Testis (tissue), 3 donors: ENCODE data around the gene PRKACB. TPM values are rescaled to one million over a fixed set of nuclear protein-coding genes. Genes with fewer than 3 reads are reported as not detected.

ENCODE experiments used
- DNase-seq: peaks from one replicate; pipeline ENCODE4 v3.0.0-alpha.2; 2019
- H3K27ac ChIP-seq, 2 donors: fragments of 200-600 bp; sonication (generic); one replicate each; pipeline ENCODE4 v1.5.1; 2019
- H3K27me3 ChIP-seq: fragments of 200-600 bp; sonication (generic); one replicate; pipeline ENCODE4 v1.5.1; 2019
- H3K36me3 ChIP-seq: fragments of 200-600 bp; sonication (generic); one replicate; pipeline ENCODE4 v1.5.1; 2017; ENCODE audit warnings: low read depth; ENCODE audit errors: missing control alignments
- H3K4me1 ChIP-seq: fragments of 200-600 bp; sonication (generic); one replicate; pipeline ENCODE4 v1.5.1; 2019
- H3K4me3 ChIP-seq, 2 donors: fragments of 200-600 bp; sonication (generic); one replicate each; pipeline ENCODE4 v1.5.1; 2017 to 2019
- H3K9me3 ChIP-seq: fragments of 200-600 bp; sonication (generic); one replicate; pipeline ENCODE4 v1.5.1; 2017
- CTCF ChIP-seq, 3 experiments: fragments of 450-650 bp in 2 of 3; fragments of 200-600 bp in 1 of 3; sonication (generic) in 1 of 3; IDR thresholded peaks; one replicate each; pipeline ENCODE4 v1.5.1; 2016 to 2019; ENCODE audit warnings: antibody characterized with exemption in 3 of 3, mild to moderate bottlenecking in 2 of 3, moderate library complexity in 1 of 3
- POLR2A ChIP-seq: fragments of 450-650 bp; IDR thresholded peaks from one replicate; pipeline ENCODE4 v1.6.1; 2017; ENCODE audit warnings: antibody characterized with exemption, mild to moderate bottlenecking, moderate library complexity
- WGBS, 2 donors: methylation state at CpG; one replicate each; pipeline ENCODE4 v1.1.5; 2018; 5-methylcytosine and 5-hydroxymethylcytosine counted together
- intact Hi-C: fragments of 100-400 bp; cut with DNase I; formaldehyde crosslinking; loops from one replicate; pipeline ENCODE4 v1.15.1; 2023; ENCODE audit warnings: low total_unique reads
- polyA plus RNA-seq: library from polyadenylated mRNA; stranded (reverse); fragments of 350-450 nt; fragmentation: Illumina TruSeq; extraction: RNeasy Lipid Tissue Mini Kit (QIAGEN cat#74804); gene quantifications from one replicate; pipeline ENCODE4 v1.2.3, GENCODE V29; 2014; ENCODE audit warnings: low read depth, low replicate concordance; ENCODE audit not compliant: insufficient read depth
- total RNA-seq, 2 donors: library from RNA; depleted of rRNA; stranded (reverse); fragments of >200 nt; gene quantifications; one replicate each; pipeline ENCODE4 v1.2.3, GENCODE V29; 2016

Gene PRKACB
- total and polyA plus RNA-seq, 3 donors from 2014 or later: 10.4 to 26.7 (median 21.1) TPM

GRCh38 chr1:84242641-84243040 is 98.6 kb downstream of the PRKACB start:
- Histone ChIP-seq H3K27ac (no peak overlapping the region), H3K4me1 (no peaks in the 10 kb centered on the region), H3K4me3 (no peak overlapping the region), H3K36me3 (no peaks in the 10 kb centered on the region), H3K27me3 (no peaks in the 10 kb centered on the region), H3K9me3 (no peaks in the 10 kb centered on the region)
- no peak for TF ChIP-seq POLR2A
- TF ChIP-seq CTCF (IDR thresholded peaks at IDR 0.05): no peak
- intact Hi-C loops: no loop called here
- 76 to 80% methylated on average over 3 of the region's 3 CpGs for WGBS, 2 donors
- DNase-seq: no peak

GRCh38 chr1:84245563-84245962 is 101.5 kb downstream of the PRKACB start:
- no peaks in the 10 kb centered on the region for H3K27me3 ChIP-seq
- TF ChIP-seq CTCF (IDR thresholded peaks at IDR 0.05) (no peak), POLR2A (no peak)
- H3K36me3 ChIP-seq: no peaks in the 10 kb centered on the region

GRCh38 chr1:84246213-84246612 is 102.1 kb downstream of the PRKACB start:
- intact Hi-C loops: no loop called here
- no peak for TF ChIP-seq POLR2A
- TF ChIP-seq CTCF (IDR thresholded peaks at IDR 0.05): no peak
- no peak for DNase-seq
- Histone ChIP-seq H3K27ac (no peak overlapping the region), H3K36me3 (no peaks in the 10 kb centered on the region), H3K9me3 (no peaks in the 10 kb centered on the region), H3K4me3 (no peak overlapping the region), H3K27me3 (no peaks in the 10 kb centered on the region), H3K4me1 (no peaks in the 10 kb centered on the region)
- WGBS, 2 donors: 67 to 78% methylated on average over 4 of the region's 4 CpGs

More at GRCh38 chr1:84245563-84245962, 101.5 kb downstream of the PRKACB start:
- H3K9me3 ChIP-seq: no peaks in the 10 kb centered on the region
- H3K4me3 ChIP-seq: no peak overlapping the region
- intact Hi-C loops: no loop called here
- H3K27ac ChIP-seq: no peak overlapping the region
- 43 to 50% methylated on average over 3 of the region's 3 CpGs for WGBS, 2 donors
- no peaks in the 10 kb centered on the region for H3K4me1 ChIP-seq
- DNase-seq: no peak

GRCh38 chr1:84247425-84248220 is 103.6 kb downstream of the PRKACB start:
- TF ChIP-seq CTCF (IDR thresholded peaks at IDR 0.05) (no peak), POLR2A (no peak)
- no peaks in the 10 kb centered on the region for H3K36me3 ChIP-seq
- no peak overlapping the region for H3K27ac ChIP-seq
- H3K4me3 ChIP-seq: no peak overlapping the region
- intact Hi-C loops: no loop called here
- no peaks in the 10 kb centered on the region for H3K27me3 ChIP-seq
- H3K9me3 ChIP-seq: no peaks in the 10 kb centered on the region
- 86 to 95% methylated on average over 11 of the region's 11 CpGs for WGBS, 2 donors
- DNase-seq: no peak
- H3K4me1 ChIP-seq: no peaks in the 10 kb centered on the region

- H3K36me3 ChIP-seq: no peaks in the 10 kb centered on the region
- H3K27ac ChIP-seq: no peak overlapping the region
- 94 to 99% methylated on average over 2 of the region's 2 CpGs for WGBS, 2 donors
- intact Hi-C loops: no loop called here
- H3K9me3 ChIP-seq: no peaks in the 10 kb centered on the region
- H3K4me1 ChIP-seq: peaks cover 4% of the 10 kb centered on the region
- no peak for DNase-seq
- no peak overlapping the region for H3K4me3 ChIP-seq
- H3K27me3 ChIP-seq: no peaks in the 10 kb centered on the region
- TF ChIP-seq POLR2A: no peak
- TF ChIP-seq CTCF (IDR thresholded peaks at IDR 0.05): no peak
Observed at GRCh38 chr1:84250668-84251067, 106.6 kb downstream of the PRKACB start.
